SJSA1 (cell line): ENCODE data around the gene NAP1L2. TPM values are rescaled to one million over a fixed set of nuclear protein-coding genes. Genes with fewer than 3 reads are reported as not detected.
"Not testable (repeated sequence)": the region's sequence is repeated elsewhere in the genome, so short reads cannot be mapped to it uniquely, and the experiment has no call there.

Experiments
- DNase-seq, 2 experiments: peaks; one replicate each; pipeline ENCODE4 v3.0.0-alpha.2; 2015 to 2020; ENCODE audit warnings: low spot score in 2 of 2, low read depth in 1 of 2
- H3K27ac ChIP-seq: fragments of 250-450 bp; sonication (Bioruptor Pico); 2 replicates; pipeline ENCODE4 v1.5.1; 2020; ENCODE audit warnings: mild to moderate bottlenecking, moderate library complexity
- H3K27me3 ChIP-seq: fragments of 250-450 bp; sonication (Bioruptor Pico); replicated peaks from 2 replicates; pipeline ENCODE4 v1.5.1; 2020; ENCODE audit warnings: mild to moderate bottlenecking, moderate library complexity
- H3K36me3 ChIP-seq: fragments of 250-450 bp; sonication (Bioruptor Pico); 2 replicates; pipeline ENCODE4 v1.5.1; 2020; ENCODE audit warnings: mild to moderate bottlenecking
- H3K4me1 ChIP-seq: fragments of 250-450 bp; sonication (Bioruptor Pico); replicated peaks from 2 replicates; pipeline ENCODE4 v1.6.1; 2021; ENCODE audit warnings: mild to moderate bottlenecking
- H3K4me3 ChIP-seq: fragments of 250-450 bp; sonication (Bioruptor Pico); 2 replicates; pipeline ENCODE4 v1.5.1; 2020; ENCODE audit warnings: mild to moderate bottlenecking
- H3K9me3 ChIP-seq: fragments of 250-450 bp; sonication (Bioruptor Pico); replicated peaks from 2 replicates; pipeline ENCODE4 v1.5.1; 2020; ENCODE audit warnings: mild to moderate bottlenecking
- total RNA-seq: library from RNA; depleted of rRNA; stranded (reverse); fragments of >200 nt; shearing (Covaris generic); gene quantifications from 2 replicates; pipeline ENCODE4 v1.2.3, GENCODE V29; 2014; rRNA removed

NAP1L2 gene, protein sequence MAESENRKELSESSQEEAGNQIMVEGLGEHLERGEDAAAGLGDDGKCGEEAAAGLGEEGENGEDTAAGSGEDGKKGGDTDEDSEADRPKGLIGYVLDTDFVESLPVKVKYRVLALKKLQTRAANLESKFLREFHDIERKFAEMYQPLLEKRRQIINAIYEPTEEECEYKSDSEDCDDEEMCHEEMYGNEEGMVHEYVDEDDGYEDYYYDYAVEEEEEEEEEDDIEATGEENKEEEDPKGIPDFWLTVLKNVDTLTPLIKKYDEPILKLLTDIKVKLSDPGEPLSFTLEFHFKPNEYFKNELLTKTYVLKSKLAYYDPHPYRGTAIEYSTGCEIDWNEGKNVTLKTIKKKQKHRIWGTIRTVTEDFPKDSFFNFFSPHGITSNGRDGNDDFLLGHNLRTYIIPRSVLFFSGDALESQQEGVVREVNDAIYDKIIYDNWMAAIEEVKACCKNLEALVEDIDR
- total RNA-seq: 0.06 TPM in 1 of 2 replicates, not detected in the other

DNA sequence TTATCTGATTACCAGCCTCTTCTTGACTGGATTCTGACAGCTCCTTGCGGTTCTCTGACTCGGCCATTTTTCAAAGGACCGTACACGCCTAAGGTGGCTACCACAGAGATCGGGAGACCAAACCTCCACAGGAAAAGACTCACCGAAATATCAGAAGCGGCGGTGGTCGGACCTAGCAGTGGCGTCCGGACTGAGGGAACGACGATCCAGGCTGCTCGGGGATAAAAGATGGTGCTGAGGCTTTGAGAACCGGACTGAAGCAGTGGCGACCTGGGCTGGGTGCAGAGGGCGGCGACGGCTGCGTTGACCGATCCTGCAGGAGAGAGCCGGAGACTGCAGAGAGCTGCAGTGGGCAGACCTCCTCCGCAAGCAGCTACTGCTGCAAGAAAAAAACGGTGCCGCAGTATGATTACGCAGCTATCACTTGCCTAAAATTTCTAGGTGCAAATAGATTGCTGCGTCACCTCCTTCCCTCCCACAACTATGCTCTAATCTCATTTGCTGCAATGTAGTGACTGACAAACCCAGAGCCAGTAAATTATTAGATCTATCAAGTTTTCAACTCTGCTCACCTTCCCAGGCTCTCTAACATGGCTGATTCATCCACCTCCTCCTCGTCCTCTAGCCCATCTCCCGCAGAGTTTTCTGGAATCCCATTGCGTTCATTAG lies at the start of gene NAP1L2:
Gene NAP1L2, minus strand, starts transcription at position 426 of the 669 bp plus-strand sequence. Its CDS starts 359 bp downstream, at position 67.
- no peak for DNase-seq
- Histone ChIP-seq H3K9me3 (no peaks in the 10 kb centered on the region), H3K36me3 (no peaks in the 10 kb centered on the region), H3K27ac (no peak within 1 kb of the TSS), H3K27me3 (no peaks in the 10 kb centered on the region), H3K4me1 (no peaks in the 10 kb centered on the region), H3K4me3 (no peak within 1 kb of the TSS)

DNA sequence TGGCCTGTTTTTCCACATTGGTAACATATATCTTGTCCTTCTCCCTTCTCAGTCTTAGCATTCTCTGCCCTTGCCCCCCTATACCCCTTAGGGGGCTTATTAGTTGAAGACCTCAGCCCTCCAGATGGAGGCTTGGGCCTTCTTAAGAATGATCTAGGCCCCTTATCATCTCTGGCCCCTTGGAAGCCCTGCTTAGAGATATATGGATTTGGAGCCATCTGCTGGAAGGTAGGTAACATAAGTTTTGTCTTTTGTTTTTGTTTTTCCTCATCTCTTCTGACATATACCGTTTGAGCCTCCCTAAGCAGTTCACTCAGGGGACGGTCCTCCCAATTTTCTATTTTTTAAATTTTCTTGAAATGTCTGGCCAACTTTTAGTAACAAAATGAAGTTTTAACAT lies 48.3 kb upstream of the NAP1L2 start:
- no peaks in the 10 kb centered on the region for H3K27me3 ChIP-seq
- H3K9me3 ChIP-seq: no peaks in the 10 kb centered on the region
- no peaks in the 10 kb centered on the region for H3K4me1 ChIP-seq
- DNase-seq: no peak
- H3K4me3 ChIP-seq: no peak overlapping the region
- no peak overlapping the region for H3K27ac ChIP-seq
- no peaks in the 10 kb centered on the region for H3K36me3 ChIP-seq

DNA sequence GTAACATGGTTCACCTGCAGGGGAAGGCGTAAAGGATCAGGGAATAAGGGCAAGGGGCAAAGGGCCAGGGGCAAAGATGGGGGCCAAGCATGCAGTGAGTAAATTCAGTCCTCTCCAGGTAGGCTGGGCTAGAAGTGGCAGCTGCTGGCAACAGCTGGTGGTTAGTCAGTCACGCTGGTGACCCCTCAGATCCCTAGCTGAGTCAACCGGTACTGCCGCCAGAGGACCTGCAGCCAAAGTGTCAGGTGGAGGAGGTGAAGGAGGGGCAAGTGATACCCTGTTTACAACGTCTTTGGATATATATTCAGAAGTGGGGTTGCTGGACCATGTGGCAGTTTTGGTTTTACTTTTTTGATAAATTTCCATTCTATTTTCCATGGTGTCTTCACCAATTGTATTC lies 24.6 kb upstream of the NAP1L2 start:
- Histone ChIP-seq H3K4me3 (no peak overlapping the region), H3K4me1 (no peaks in the 10 kb centered on the region), H3K27me3 (no peaks in the 10 kb centered on the region), H3K9me3 (no peaks in the 10 kb centered on the region), H3K27ac (no peak overlapping the region), H3K36me3 (no peaks in the 10 kb centered on the region)
- DNase-seq: no peak

DNA sequence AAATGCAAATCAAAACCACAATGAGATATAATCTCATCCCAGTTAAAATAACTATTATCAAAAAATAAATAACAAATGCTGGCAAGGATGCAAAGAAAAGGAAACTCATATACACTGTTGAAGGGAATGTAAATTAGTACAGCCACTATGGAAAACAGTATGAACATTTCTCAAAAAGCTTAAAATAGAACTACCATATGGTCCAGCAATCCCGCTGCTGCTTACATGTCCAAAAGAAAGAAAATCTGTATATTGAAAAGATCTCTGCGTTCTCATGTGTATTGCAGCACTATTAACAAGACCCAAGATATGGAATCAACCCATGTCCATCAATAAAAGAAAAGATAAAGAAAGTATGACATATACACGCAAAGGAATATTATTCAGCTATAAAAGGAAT lies 3.0 kb upstream of the NAP1L2 start:
- Histone ChIP-seq H3K27ac (no peak overlapping the region), H3K4me3 (no peak overlapping the region), H3K4me1 (no peaks in the 10 kb centered on the region), H3K9me3 (no peaks in the 10 kb centered on the region), H3K27me3 (no peaks in the 10 kb centered on the region), H3K36me3 (no peaks in the 10 kb centered on the region)
- DNase-seq: no peak

DNA sequence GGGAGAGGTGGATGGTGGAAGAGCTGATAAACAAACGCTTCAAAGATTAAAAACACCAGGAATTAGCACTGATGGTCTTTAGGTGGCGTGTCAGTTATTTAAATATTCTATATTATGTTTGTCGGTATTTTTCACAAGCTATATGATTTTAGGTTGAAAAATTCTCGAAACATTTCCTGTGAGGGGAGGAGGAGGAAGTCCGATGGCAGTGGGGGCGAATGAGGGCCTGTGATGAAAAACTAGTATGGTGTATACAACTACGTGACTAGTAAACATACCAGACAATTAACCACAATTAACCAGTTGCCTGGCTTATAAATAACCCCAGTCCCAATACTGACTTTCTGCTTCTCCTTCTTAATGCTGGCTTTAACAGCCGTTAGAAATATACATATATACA lies 595 bp upstream of the NAP1L2 start:
- Histone ChIP-seq H3K27me3 (no peaks in the 10 kb centered on the region), H3K36me3 (no peaks in the 10 kb centered on the region), H3K4me3 (no peak overlapping the region), H3K4me1 (no peaks in the 10 kb centered on the region), H3K9me3 (no peaks in the 10 kb centered on the region), H3K27ac (no peak overlapping the region)
- no peak for DNase-seq

DNA sequence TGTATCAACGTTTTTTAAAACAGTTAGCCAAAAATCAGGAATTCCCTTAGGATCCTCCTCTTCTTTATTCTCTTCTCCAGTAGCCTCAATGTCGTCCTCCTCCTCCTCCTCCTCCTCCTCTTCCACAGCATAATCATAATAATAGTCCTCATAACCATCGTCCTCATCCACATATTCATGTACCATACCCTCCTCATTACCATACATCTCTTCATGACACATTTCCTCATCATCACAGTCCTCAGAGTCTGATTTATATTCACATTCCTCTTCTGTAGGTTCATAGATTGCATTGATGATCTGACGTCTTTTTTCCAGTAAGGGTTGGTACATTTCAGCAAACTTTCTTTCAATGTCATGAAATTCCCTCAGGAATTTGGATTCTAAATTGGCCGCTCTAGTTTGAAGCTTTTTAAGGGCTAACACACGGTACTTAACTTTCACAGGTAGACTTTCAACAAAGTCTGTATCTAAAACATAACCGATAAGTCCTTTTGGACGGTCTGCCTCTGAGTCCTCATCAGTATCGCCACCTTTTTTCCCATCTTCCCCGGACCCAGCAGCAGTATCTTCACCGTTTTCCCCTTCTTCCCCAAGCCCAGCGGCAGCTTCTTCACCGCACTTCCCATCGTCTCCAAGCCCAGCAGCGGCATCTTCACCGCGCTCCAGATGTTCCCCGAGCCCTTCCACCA lies 771 bp downstream of the NAP1L2 start:
- no peaks in the 10 kb centered on the region for H3K4me1 ChIP-seq
- no peaks in the 10 kb centered on the region for H3K9me3 ChIP-seq
- DNase-seq: no peak
- no peaks in the 10 kb centered on the region for H3K27me3 ChIP-seq
- no peaks in the 10 kb centered on the region for H3K36me3 ChIP-seq
- H3K27ac ChIP-seq: no peak overlapping the region
- H3K4me3 ChIP-seq: no peak overlapping the region

DNA sequence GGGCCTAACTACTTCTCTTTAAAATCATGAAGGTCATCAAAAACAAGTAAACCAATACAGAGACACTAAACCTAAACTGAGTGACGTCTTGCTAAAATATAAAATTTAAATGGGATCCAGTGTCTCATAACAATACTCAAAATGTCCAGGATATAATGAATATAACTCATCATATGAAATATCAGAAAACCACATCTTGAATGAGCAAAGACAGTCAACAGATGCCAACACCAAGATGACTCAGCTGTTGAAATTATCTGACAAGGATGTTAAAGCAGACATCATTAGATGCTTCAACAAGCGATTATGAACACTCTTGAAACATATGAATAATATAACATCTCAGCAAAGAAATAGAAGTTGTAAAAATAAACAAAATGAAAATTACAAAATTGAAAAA lies 8.3 kb downstream of the NAP1L2 start:
- Histone ChIP-seq H3K36me3 (no peaks in the 10 kb centered on the region), H3K27me3 (no peaks in the 10 kb centered on the region), H3K27ac (no peak overlapping the region), H3K4me1 (no peaks in the 10 kb centered on the region), H3K9me3 (no peaks in the 10 kb centered on the region), H3K4me3 (no peak overlapping the region)
- no peak for DNase-seq

DNA sequence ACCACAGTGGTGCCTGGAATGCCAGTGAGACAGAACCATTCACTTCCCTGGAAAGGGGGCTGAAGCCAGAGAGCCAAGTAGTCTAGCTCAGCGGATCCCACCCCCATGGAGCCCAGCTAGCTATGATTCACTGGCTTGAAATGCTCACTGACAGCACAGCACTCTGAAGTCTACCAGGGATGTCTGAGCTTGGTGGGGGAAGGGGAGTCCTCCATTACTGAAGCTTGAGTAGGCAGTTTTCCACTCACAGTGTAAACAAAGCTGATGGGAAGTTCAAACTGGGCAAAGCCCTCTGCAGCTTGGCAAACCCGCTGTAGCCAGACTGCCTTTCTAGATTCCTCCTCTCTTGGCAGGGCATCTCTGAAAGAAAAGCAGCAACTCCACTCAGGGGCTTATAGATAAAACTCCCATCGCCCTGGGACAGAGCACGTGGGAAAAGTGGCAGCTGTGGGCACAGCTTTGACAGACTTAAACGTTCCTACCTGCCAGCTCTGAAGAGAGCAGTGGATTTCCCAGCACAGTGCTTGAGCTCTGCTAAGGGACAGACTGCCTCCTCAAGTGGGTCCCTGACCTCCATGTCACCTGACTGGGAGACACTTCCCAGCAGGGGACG lies 32.0 kb downstream of the NAP1L2 start:
- no peaks in the 10 kb centered on the region for H3K9me3 ChIP-seq
- no peak for DNase-seq
- H3K27ac ChIP-seq: no peak overlapping the region
- H3K4me3 ChIP-seq: no peak overlapping the region
- H3K36me3 ChIP-seq: no peaks in the 10 kb centered on the region
- no peaks in the 10 kb centered on the region for H3K4me1 ChIP-seq
- no peaks in the 10 kb centered on the region for H3K27me3 ChIP-seq

DNA sequence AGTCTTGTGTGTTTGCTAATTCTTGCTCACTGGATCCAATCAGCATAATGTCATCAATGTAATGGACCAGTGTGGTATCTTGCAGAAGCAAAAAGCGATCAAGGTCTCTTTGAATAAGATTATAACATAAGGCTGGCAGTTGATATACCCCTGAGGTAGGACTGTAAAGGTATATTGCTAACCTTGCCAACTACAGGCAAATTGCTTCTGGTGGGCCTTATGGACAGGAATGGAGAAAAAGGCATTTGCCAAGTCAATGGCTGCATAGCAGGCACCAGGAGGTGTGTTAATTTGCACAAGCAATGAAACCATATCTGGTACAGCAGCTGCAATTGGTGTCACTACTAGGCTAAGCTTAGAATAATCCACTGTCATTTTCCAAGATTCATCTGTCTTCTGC lies 45.7 kb downstream of the NAP1L2 start:
- H3K9me3 ChIP-seq, H3K27me3 ChIP-seq, H3K4me1 ChIP-seq, H3K27ac ChIP-seq, DNase-seq, H3K4me3 ChIP-seq, H3K36me3 ChIP-seq: not testable (repeated sequence)

Other genes with a start within 250 kb of the NAP1L2 start
- gene PABPC1L2B, start 211.9 kb downstream of the NAP1L2 start, total RNA-seq: not detected in 2 replicates
- not detected in 2 replicates for gene PABPC1L2A, start 135.3 kb downstream of the NAP1L2 start, total RNA-seq
- not detected in 2 replicates for gene CDX4, start 232.2 kb upstream of the NAP1L2 start, total RNA-seq